ENCODE measurements around the gene LDHAL6B.

LDHAL6B gene

GRCh38 chr15:59249816-59250215 lies 43.2 kb downstream of the LDHAL6B start:
- Histone ChIP-seq H3K4ac (ENCODE audit: low read length) (no peak overlapping the region), H4K8ac (ENCODE audit: low read depth, low read length) (no peak overlapping the region), H3K27me3 (ENCODE audit: control insufficient read depth in 3 of 3, insufficient read depth in 3 of 3, low read depth in 1 of 3, low read length in 3 of 3) (no peaks in the 10 kb centered on the region), H3K4me3 (ENCODE audit: low read length in 2 of 2) (no peak overlapping the region), H3K36me3 (replicated peaks in 1 of 2; ENCODE audit: control insufficient read depth in 2 of 2, insufficient read depth in 2 of 2, low read length in 2 of 2) (no peaks in the 10 kb centered on the region), H3K4me1 (ENCODE audit: control insufficient read depth in 2 of 2, insufficient read depth in 1 of 2, low read depth in 1 of 2, low read length in 2 of 2) (peaks cover 0 to 1% of the 10 kb centered on the region in 2 donors), H2AFZ (ENCODE audit: low read length) (no peak overlapping the region), H3K9ac (ENCODE audit: low read depth, low read length, poor library complexity) (no peak overlapping the region), H2BK5ac (ENCODE audit: low read length) (no peak overlapping the region), H3K14ac (ENCODE audit: low read length) (no peak overlapping the region), H2BK12ac (ENCODE audit: low read length) (no peak overlapping the region), H3K27ac (replicated peaks; ENCODE audit: low read length) (no peak overlapping the region), H3K79me1 (ENCODE audit: low read depth, low read length) (no peaks in the 10 kb centered on the region), H2AK5ac (ENCODE audit: low read depth, low read length) (no peak overlapping the region), H3K23ac (ENCODE audit: low read depth, low read length, poor library complexity) (no peak overlapping the region), H3K18ac (ENCODE audit: low read length) (peak overlapping the region; percentile 27), H2BK15ac (ENCODE audit: low read length) (no peak overlapping the region), H3K9me3 (replicated peaks in 1 of 2; ENCODE audit: control insufficient read depth in 2 of 2, insufficient read depth in 1 of 2, low read depth in 1 of 2, low read length in 2 of 2) (no peaks in the 10 kb centered on the region), H2BK120ac (ENCODE audit: low read depth, low read length) (no peak overlapping the region), H3K4me2 (ENCODE audit: insufficient read depth, low read length, poor library complexity, severe bottlenecking) (no peak overlapping the region), H4K91ac (ENCODE audit: low read depth, low read length, poor library complexity) (no peak overlapping the region)
- DNase-seq (ENCODE audit: low spot score) = no peak
- WGBS, 2 donors (ENCODE audit: extremely low coverage in 2 of 2, insufficient read length in 2 of 2, insufficient replicate concordance in 1 of 2) = no CpG with 5 or more reads among the region's 5 CpGs

GRCh38 chr15:59250249-59250648 lies 43.6 kb downstream of the LDHAL6B start:
- no peak overlapping the region for H3K18ac ChIP-seq (ENCODE audit: low read length)
- no peak overlapping the region for H3K4ac ChIP-seq (ENCODE audit: low read length)
- H3K4me1 ChIP-seq (ENCODE audit: control insufficient read depth in 2 of 2, insufficient read depth in 1 of 2, low read depth in 1 of 2, low read length in 2 of 2) = no peaks in the 10 kb centered on the region
- no peak overlapping the region for H3K9ac ChIP-seq (ENCODE audit: low read depth, low read length, poor library complexity)
- no peak for DNase-seq (ENCODE audit: low spot score)
- no peak overlapping the region for H4K91ac ChIP-seq (ENCODE audit: low read depth, low read length, poor library complexity)
- H3K9me3 ChIP-seq (replicated peaks in 1 of 2; ENCODE audit: control insufficient read depth in 2 of 2, insufficient read depth in 1 of 2, low read depth in 1 of 2, low read length in 2 of 2) = no peaks in the 10 kb centered on the region
- no peak overlapping the region for H3K23ac ChIP-seq (ENCODE audit: low read depth, low read length, poor library complexity)
- H3K4me2 ChIP-seq (ENCODE audit: insufficient read depth, low read length, poor library complexity, severe bottlenecking) = no peak overlapping the region
- no peak overlapping the region for H4K8ac ChIP-seq (ENCODE audit: low read depth, low read length)
- H3K4me3 ChIP-seq (ENCODE audit: low read length in 2 of 2) = no peak overlapping the region
- H3K14ac ChIP-seq (ENCODE audit: low read length) = no peak overlapping the region
- no peak overlapping the region for H2BK12ac ChIP-seq (ENCODE audit: low read length)
- no peak overlapping the region for H2BK120ac ChIP-seq (ENCODE audit: low read depth, low read length)
- WGBS, 2 donors (ENCODE audit: extremely low coverage in 2 of 2, insufficient read length in 2 of 2, insufficient replicate concordance in 1 of 2) = no CpG with 5 or more reads among the region's 13 CpGs
- H2BK5ac ChIP-seq (ENCODE audit: low read length) = no peak overlapping the region
- no peaks in the 10 kb centered on the region for H3K79me1 ChIP-seq (ENCODE audit: low read depth, low read length)
- no peaks in the 10 kb centered on the region for H3K36me3 ChIP-seq (replicated peaks in 1 of 2; ENCODE audit: control insufficient read depth in 2 of 2, insufficient read depth in 2 of 2, low read length in 2 of 2)
- H2AFZ ChIP-seq (ENCODE audit: low read length) = no peak overlapping the region
- no peak overlapping the region for H3K27ac ChIP-seq (replicated peaks; ENCODE audit: low read length)
- no peak overlapping the region for H2AK5ac ChIP-seq (ENCODE audit: low read depth, low read length)
- H3K27me3 ChIP-seq (ENCODE audit: control insufficient read depth in 3 of 3, insufficient read depth in 3 of 3, low read depth in 1 of 3, low read length in 3 of 3) = no peaks in the 10 kb centered on the region
- no peak overlapping the region for H2BK15ac ChIP-seq (ENCODE audit: low read length)

GRCh38 chr15:59251001-59251845 lies 44.6 kb downstream of the LDHAL6B start:
- Histone ChIP-seq H3K4ac (ENCODE audit: low read length) (no peak overlapping the region), H4K8ac (ENCODE audit: low read depth, low read length) (no peak overlapping the region), H3K9me3 (replicated peaks in 1 of 2; ENCODE audit: control insufficient read depth in 2 of 2, insufficient read depth in 1 of 2, low read depth in 1 of 2, low read length in 2 of 2) (no peaks in the 10 kb centered on the region), H3K14ac (ENCODE audit: low read length) (no peak overlapping the region), H2BK5ac (ENCODE audit: low read length) (no peak overlapping the region), H2AK5ac (ENCODE audit: low read depth, low read length) (no peak overlapping the region), H3K4me2 (ENCODE audit: insufficient read depth, low read length, poor library complexity, severe bottlenecking) (no peak overlapping the region), H2BK120ac (ENCODE audit: low read depth, low read length) (no peak overlapping the region), H3K4me1 (ENCODE audit: control insufficient read depth in 2 of 2, insufficient read depth in 1 of 2, low read depth in 1 of 2, low read length in 2 of 2) (no peaks in the 10 kb centered on the region), H3K79me1 (ENCODE audit: low read depth, low read length) (no peaks in the 10 kb centered on the region), H3K23ac (ENCODE audit: low read depth, low read length, poor library complexity) (no peak overlapping the region), H2BK15ac (ENCODE audit: low read length) (no peak overlapping the region), H3K18ac (ENCODE audit: low read length) (no peak overlapping the region), H3K4me3 (ENCODE audit: low read length in 2 of 2) (no peak overlapping the region), H4K91ac (ENCODE audit: low read depth, low read length, poor library complexity) (no peak overlapping the region), H3K36me3 (replicated peaks in 1 of 2; ENCODE audit: control insufficient read depth in 2 of 2, insufficient read depth in 2 of 2, low read length in 2 of 2) (peaks cover 0 to 1% of the 10 kb centered on the region in 2 donors), H2BK12ac (ENCODE audit: low read length) (no peak overlapping the region), H3K9ac (ENCODE audit: low read depth, low read length, poor library complexity) (no peak overlapping the region), H3K27ac (replicated peaks; ENCODE audit: low read length) (no peak overlapping the region), H3K27me3 (ENCODE audit: control insufficient read depth in 3 of 3, insufficient read depth in 3 of 3, low read depth in 1 of 3, low read length in 3 of 3) (no peaks in the 10 kb centered on the region), H2AFZ (ENCODE audit: low read length) (no peak overlapping the region)
- DNase-seq (ENCODE audit: low spot score) = no peak
- no CpG with 5 or more reads among the region's 7 CpGs for WGBS, 2 donors (ENCODE audit: extremely low coverage in 2 of 2, insufficient read length in 2 of 2, insufficient replicate concordance in 1 of 2)

- no peak overlapping the region for H2BK5ac ChIP-seq (ENCODE audit: low read length)
- no peak overlapping the region for H3K9ac ChIP-seq (ENCODE audit: low read depth, low read length, poor library complexity)
- no peak overlapping the region for H4K91ac ChIP-seq (ENCODE audit: low read depth, low read length, poor library complexity)
- no peaks in the 10 kb centered on the region for H3K9me3 ChIP-seq (replicated peaks in 1 of 2; ENCODE audit: control insufficient read depth in 2 of 2, insufficient read depth in 1 of 2, low read depth in 1 of 2, low read length in 2 of 2)
- no peak overlapping the region for H2AK5ac ChIP-seq (ENCODE audit: low read depth, low read length)
- no peak for DNase-seq (ENCODE audit: low spot score)
- no CpG with 5 or more reads among the region's 5 CpGs for WGBS, 2 donors (ENCODE audit: extremely low coverage in 2 of 2, insufficient read length in 2 of 2, insufficient replicate concordance in 1 of 2)
- H3K27me3 ChIP-seq (ENCODE audit: control insufficient read depth in 3 of 3, insufficient read depth in 3 of 3, low read depth in 1 of 3, low read length in 3 of 3) = no peaks in the 10 kb centered on the region
- H2AFZ ChIP-seq (ENCODE audit: low read length) = no peak overlapping the region
- H3K36me3 ChIP-seq (replicated peaks in 1 of 2; ENCODE audit: control insufficient read depth in 2 of 2, insufficient read depth in 2 of 2, low read length in 2 of 2) = peaks cover 0 to 1% of the 10 kb centered on the region in 2 donors
- no peaks in the 10 kb centered on the region for H3K79me1 ChIP-seq (ENCODE audit: low read depth, low read length)
- no peak overlapping the region for H3K4ac ChIP-seq (ENCODE audit: low read length)
- no peak overlapping the region for H3K14ac ChIP-seq (ENCODE audit: low read length)
- no peak overlapping the region for H4K8ac ChIP-seq (ENCODE audit: low read depth, low read length)
- no peaks in the 10 kb centered on the region for H3K4me1 ChIP-seq (ENCODE audit: control insufficient read depth in 2 of 2, insufficient read depth in 1 of 2, low read depth in 1 of 2, low read length in 2 of 2)
- no peak overlapping the region for H3K23ac ChIP-seq (ENCODE audit: low read depth, low read length, poor library complexity)
- H3K4me2 ChIP-seq (ENCODE audit: insufficient read depth, low read length, poor library complexity, severe bottlenecking) = no peak overlapping the region
- no peak overlapping the region for H3K27ac ChIP-seq (replicated peaks; ENCODE audit: low read length)
- no peak overlapping the region for H2BK12ac ChIP-seq (ENCODE audit: low read length)
- no peak overlapping the region for H2BK120ac ChIP-seq (ENCODE audit: low read depth, low read length)
- no peak overlapping the region for H2BK15ac ChIP-seq (ENCODE audit: low read length)
- no peak overlapping the region for H3K4me3 ChIP-seq (ENCODE audit: low read length in 2 of 2)
- H3K18ac ChIP-seq (ENCODE audit: low read length) = no peak overlapping the region
Observed at GRCh38 chr15:59252137-59252536, 45.5 kb downstream of the LDHAL6B start.
